ENCODE results near the gene RAB44.
"Not testable (repeated sequence)": the region's sequence is repeated elsewhere in the genome, so short reads cannot be mapped to it uniquely, and the experiment has no call there.

Gene RAB44

DNA sequence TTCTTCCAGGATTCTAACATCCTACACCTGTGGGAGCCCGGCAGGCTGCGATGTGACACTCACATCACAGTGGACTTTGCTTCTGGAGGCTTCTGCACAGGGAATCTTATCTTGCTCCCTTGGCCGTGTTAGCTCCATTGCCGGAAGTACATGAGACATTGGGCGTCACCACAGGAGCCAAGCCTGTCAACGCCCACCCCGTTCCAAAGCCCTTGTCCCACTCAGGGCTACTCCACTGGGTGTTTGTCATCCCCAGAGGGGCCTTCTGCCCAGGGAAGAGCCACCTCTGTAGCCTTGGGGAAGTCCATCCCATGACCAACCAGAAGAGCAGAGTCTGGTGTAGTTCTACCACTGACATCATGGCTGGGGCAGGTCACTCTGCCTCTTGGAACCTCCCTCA, 1.7 kb downstream of the RAB44 start:
- DNase-seq (ENCODE audit: low spot score), result no peak
- TF ChIP-seq, protein P1, sequence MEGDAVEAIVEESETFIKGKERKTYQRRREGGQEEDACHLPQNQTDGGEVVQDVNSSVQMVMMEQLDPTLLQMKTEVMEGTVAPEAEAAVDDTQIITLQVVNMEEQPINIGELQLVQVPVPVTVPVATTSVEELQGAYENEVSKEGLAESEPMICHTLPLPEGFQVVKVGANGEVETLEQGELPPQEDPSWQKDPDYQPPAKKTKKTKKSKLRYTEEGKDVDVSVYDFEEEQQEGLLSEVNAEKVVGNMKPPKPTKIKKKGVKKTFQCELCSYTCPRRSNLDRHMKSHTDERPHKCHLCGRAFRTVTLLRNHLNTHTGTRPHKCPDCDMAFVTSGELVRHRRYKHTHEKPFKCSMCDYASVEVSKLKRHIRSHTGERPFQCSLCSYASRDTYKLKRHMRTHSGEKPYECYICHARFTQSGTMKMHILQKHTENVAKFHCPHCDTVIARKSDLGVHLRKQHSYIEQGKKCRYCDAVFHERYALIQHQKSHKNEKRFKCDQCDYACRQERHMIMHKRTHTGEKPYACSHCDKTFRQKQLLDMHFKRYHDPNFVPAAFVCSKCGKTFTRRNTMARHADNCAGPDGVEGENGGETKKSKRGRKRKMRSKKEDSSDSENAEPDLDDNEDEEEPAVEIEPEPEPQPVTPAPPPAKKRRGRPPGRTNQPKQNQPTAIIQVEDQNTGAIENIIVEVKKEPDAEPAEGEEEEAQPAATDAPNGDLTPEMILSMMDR (IDR thresholded peaks at IDR 0.05; ENCODE audit: extremely low read depth, missing control alignments), result no peak

DNA sequence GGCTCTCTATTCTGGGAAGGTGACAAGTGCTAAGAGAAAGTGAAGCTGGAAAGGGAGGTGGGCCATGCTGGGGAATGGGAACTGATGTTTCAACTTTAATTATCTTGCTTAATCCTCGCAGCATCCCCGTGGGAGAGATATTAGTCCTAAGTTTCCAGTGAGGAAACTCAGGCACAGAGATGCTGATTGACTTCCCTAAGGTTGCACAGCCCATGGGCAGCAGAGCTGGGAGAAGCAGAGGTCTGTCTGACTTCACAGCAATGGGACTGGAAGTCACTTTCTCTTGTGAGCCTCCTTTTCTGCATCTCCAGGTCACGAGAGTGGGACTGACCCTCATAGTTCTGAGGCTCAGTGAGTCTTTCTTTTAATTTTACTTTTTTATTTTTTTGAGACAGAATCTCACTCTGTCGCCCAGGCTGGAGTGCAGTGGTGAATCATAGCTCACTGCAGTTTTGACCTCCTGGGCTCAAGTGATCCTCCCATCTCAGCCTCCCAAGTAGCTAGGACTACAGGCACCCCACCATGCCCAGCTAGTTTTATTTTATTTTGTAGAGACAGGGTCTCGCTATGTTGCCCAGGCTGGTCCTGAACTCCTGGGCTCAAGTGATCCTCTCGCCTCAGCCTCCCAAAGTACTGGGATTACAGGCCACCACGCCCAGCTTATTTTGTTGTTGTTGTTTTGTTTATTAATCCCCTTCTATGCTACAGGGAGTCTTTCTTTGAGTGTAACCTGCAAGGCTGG, 2.6 kb downstream of the RAB44 start:
- no peak for DNase-seq (ENCODE audit: low spot score)
- TF ChIP-seq, protein P1 (IDR thresholded peaks at IDR 0.05; ENCODE audit: extremely low read depth, missing control alignments), result no peak

DNA sequence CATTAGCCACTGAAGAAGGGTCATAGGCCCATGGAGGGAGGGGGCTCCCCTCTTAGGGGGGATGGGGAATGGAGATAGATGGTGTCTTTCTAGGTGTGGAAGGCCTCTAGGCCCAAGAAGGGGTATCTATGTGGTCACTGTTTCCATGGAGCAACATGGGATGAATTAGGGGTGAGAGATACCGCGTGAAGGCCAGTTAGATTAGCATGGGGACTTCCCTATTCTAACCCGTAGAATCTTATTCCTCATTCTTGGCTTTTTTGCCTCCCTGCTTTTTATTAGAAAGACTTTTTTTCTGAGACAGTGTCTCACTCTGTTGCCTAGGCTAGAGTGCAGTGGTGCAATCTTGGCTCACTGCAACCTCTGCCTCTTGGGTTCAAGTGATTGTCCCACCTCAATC, 3.2 kb downstream of the RAB44 start:
- DNase-seq (ENCODE audit: low spot score), result no peak
- TF ChIP-seq, protein P1 (IDR thresholded peaks at IDR 0.05; ENCODE audit: extremely low read depth, missing control alignments), result no peak

DNA sequence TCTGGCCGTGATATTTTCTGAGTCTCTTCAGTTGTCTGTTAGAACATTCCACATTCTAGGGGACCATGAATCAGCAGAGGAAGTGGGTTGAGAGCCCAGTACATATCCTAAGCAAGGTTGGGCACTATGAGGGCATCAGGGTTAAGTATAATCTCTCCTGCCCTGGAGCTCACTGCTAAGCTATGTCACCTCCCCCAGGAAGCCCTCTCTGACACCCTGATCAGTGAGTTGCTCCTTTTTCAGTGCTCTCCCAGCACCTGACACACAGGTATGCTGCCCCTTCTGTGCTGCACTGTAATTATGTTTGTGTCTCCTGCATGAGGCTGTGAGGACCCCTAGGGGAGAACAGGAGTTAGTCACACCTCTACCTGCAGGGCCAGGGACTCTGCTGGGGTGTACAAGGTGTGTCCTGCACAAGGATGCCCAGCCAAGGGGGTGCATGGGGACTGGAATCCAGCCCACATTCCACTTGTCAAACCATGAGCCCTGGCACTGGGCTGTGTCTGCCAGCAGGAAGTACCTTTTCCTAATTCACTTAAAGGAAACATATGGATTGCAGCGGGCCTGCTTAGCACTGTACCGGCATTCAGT, 3.9 kb downstream of the RAB44 start:
- DNase-seq (ENCODE audit: low spot score), result no peak

DNA sequence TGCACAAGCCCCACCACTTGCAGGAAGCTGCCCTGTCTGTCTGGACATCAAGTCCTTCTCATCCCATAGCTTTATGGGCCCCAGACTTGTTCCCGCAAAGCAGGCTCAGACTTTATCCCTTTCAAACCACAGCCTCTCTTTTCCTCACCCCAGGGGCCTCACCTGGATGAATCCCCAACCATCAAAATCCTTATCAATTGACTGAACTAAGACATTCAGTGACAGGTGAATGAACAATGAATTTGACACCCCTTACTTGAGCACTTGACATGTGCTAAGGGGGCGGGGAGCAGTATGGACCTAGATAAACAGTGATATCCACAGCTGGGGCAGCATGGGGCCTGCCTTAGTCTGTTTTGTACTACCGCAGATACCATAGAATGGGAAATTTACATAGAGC, 5.0 kb downstream of the RAB44 start:
- TF ChIP-seq, protein P1 (IDR thresholded peaks at IDR 0.05; ENCODE audit: extremely low read depth, missing control alignments), result no peak
- DNase-seq (ENCODE audit: low spot score), result no peak

More for the DNA sequence above, 3.9 kb downstream of the RAB44 start:
- TF ChIP-seq, protein P1 (IDR thresholded peaks at IDR 0.05; ENCODE audit: extremely low read depth, missing control alignments), result no peak

DNA sequence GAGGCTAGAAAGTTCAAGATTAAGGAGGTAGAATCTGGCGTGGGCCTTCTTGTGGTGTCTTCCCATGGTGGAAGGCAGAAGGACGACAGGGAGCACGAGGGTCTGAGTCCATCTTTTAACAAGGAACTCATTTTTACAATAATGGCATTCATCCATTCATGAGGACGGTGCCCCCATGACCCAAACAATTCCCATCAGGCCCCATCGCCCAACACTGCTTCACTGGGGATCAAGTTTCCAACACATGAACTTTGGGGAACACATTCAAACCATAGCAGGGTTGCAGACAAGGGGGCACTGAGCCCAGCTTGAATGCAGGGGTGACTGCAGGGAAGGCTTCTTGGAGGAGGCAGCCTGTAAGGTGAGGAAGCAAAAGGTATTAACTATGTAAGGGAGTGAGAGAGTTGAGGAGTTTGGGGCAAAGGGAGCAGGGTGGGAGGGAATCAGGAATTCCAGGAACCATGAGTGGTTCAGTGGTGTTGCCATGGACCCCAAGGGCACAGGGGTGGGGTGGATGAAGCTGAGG, 5.5 kb downstream of the RAB44 start:
- no peak for DNase-seq (ENCODE audit: low spot score)

DNA sequence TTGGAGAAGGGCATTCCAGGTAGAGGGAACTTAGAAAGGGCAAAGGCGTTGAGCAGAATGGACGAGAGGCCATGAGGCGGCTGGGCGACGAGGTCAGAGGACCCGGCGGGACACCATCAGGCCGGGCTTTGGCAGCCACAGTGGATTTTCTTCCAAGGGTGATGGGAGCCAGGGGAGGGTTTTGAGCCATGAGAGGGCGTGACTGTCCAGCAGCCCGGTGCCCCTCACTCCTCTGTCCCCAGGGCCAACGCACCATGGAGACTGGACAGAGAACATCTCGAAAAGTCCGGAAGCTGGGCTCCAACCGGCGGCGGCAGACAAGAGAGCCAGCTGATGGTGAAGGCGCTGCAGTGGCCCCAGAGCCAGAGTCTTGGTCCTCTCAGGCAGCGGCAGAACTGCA, 6.4 kb downstream of the RAB44 start:
- no peak for DNase-seq (ENCODE audit: low spot score)
- TF ChIP-seq, protein P1 (IDR thresholded peaks at IDR 0.05; ENCODE audit: extremely low read depth, missing control alignments), result no peak

More for the DNA sequence above, 5.5 kb downstream of the RAB44 start:
- TF ChIP-seq, protein P1 (IDR thresholded peaks at IDR 0.05; ENCODE audit: extremely low read depth, missing control alignments), result no peak

DNA sequence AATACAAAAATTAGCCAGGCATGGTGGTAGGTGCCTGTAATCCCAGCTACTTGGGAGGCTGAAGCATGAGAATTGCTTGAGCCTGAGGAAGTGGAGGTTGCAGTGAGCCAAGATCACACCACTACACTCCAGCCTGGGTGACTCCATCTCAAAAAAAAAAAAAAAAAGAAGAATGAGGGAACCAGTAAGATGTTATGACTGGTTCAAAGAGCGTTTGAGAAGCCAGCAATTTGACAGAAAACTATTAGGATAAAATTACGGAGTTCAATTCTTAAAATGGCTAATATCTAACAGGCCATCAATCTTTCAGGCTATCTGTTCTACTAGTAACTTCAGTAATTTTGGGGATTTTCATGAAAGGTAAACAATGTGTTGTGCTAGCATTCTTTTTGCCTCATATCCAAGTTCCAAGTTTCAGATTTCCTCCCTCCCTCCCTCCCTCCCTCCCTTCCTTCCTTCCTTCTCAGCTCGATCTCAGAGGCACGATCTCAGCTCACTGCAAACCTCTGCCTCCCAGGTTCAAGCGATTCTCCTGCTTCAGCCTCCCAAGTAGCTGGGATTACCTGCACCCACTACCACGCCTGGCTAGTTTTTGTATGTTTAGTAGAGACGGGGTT, 7.4 kb downstream of the RAB44 start:
- not testable (repeated sequence) for DNase-seq (ENCODE audit: low spot score)
